Measurements from ENCODE around the gene GHITM.

DNA sequence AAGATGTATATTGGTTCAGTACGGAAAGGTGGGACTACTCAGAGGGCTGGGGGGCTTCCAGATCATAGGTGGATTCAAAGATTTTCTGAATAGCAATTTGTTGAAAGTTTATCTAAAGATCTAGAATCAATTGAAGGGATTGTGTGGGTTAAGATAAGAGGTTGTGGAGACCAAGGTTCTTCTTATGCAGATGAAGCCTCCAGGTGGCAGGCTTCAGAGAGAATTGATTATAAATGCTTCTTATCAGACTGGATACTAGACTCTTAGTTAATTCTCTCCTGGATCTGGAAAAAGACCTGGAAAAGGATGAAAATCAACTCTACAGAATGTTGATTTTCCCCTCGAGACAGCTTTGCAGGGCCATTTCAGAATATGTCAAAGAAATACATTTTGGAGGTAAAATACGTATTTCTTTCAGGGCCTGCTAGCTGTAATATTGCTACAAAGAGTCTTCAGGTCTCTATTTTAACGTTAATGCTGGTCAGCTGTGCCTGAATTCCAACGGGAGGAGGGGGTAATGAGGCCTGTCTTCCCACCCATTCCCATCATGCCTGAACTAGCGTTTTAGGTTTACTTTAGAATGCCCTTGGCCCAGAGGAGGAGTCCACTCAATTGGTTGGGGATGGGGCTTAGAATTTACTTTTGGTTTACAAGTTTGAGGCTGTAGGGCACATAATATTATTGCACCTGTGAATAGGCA is 21.5 kb downstream of the GHITM start:
- TF ChIP-seq, protein P1, sequence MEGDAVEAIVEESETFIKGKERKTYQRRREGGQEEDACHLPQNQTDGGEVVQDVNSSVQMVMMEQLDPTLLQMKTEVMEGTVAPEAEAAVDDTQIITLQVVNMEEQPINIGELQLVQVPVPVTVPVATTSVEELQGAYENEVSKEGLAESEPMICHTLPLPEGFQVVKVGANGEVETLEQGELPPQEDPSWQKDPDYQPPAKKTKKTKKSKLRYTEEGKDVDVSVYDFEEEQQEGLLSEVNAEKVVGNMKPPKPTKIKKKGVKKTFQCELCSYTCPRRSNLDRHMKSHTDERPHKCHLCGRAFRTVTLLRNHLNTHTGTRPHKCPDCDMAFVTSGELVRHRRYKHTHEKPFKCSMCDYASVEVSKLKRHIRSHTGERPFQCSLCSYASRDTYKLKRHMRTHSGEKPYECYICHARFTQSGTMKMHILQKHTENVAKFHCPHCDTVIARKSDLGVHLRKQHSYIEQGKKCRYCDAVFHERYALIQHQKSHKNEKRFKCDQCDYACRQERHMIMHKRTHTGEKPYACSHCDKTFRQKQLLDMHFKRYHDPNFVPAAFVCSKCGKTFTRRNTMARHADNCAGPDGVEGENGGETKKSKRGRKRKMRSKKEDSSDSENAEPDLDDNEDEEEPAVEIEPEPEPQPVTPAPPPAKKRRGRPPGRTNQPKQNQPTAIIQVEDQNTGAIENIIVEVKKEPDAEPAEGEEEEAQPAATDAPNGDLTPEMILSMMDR (IDR thresholded peaks at IDR 0.05), result no peak
- TF ChIP-seq POLR2AphosphoS5 (IDR thresholded peaks at IDR 0.05) (no peak), POLR2A (IDR thresholded peaks at IDR 0.05) (no peak), EP300 (IDR thresholded peaks at IDR 0.05) (no peak)

All from upper lobe of left lung (tissue), 4 donors.